Transverse colon (tissue), 4 donors: ENCODE results near the gene MDN1.

Source experiments
- CTCF ChIP-seq, 5 experiments: fragments of 200-600 bp in 3 of 5; fragments of 450-650 bp in 2 of 5; sonication (generic) in 3 of 5; IDR thresholded peaks; 1 replicate in 2 of 5; 2 replicates in 3 of 5; pipeline ENCODE4 v1.5.1; 2016 to 2017; ENCODE audit warnings: antibody characterized with exemption in 5 of 5, inconsistent platforms in 3 of 5, mild to moderate bottlenecking in 2 of 5, moderate library complexity in 1 of 5
- EP300 ChIP-seq: sonication (generic); formaldehyde crosslinking; IDR thresholded peaks from one replicate; pipeline ENCODE4 v1.6.1; 2017; ENCODE audit warnings: antibody characterized with exemption, low read depth
- POLR2A ChIP-seq: fragments of 450-650 bp; IDR thresholded peaks from one replicate; pipeline ENCODE4 v1.6.1; 2016; ENCODE audit warnings: antibody characterized with exemption, mild to moderate bottlenecking, moderate library complexity
- POLR2AphosphoS5 ChIP-seq, 3 donors: sonication (generic); formaldehyde crosslinking; IDR thresholded peaks; one replicate each; pipeline ENCODE4 v1.6.1; 2016; ENCODE audit warnings: antibody characterized with exemption in 3 of 3

GRCh38 chr6:89693207-89693606 is 126.4 kb downstream of the MDN1 start:
- TF ChIP-seq CTCF (IDR thresholded peaks at IDR 0.05) (no peak), POLR2A (no peak), POLR2AphosphoS5 (IDR thresholded peaks at IDR 0.05) (no peak), EP300 (no peak)
